ENCODE data around the gene P2RY14. TPM values are rescaled to one million over a fixed set of nuclear protein-coding genes. Genes with fewer than 3 reads are reported as not detected.

Gene P2RY14
- total RNA-seq, 2 donors from 2014 or later: 1.8 TPM; not detected in 1

DNA sequence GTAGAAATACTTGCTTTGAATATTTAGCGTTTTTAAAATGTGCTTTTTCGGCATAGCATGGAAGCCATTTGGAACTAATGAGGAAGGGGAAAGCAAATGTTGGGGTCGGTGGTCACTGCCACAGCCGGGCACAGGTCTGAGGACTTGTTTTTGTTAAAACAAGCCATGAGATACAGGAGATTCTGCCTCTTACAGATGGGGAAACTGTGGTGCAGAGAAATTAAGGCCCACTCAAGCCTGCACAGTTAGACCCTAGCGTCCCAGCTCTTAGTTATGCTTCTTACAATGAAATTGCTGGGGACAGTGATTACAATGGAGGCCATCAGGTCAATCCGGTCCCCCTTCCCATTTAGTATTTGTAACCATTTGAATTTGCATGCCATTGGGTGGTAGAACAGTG lies 72.9 kb downstream of the P2RY14 start:
- 86% methylated on average over 6 of the region's 6 CpGs for WGBS, 2 donors
- H3K9me3 ChIP-seq: no peaks in the 10 kb centered on the region
- no peak overlapping the region for H3K4me3 ChIP-seq
- H3K36me3 ChIP-seq (replicated peaks in 1 of 2; ENCODE audit: insufficient read depth in 1 of 2, low read depth in 2 of 2): no peaks in the 10 kb centered on the region
- TF ChIP-seq POLR2A (IDR thresholded peaks at IDR 0.05): no peak
- H3K27me3 ChIP-seq: no peaks in the 10 kb centered on the region
- DNase-seq: no peak
- peaks cover under 1% of the 10 kb centered on the region for H3K4me1 ChIP-seq
- intact Hi-C loops (cut with DNase I): no loop called here
- ATAC-seq: no peak
- no peak overlapping the region for H3K27ac ChIP-seq

DNA sequence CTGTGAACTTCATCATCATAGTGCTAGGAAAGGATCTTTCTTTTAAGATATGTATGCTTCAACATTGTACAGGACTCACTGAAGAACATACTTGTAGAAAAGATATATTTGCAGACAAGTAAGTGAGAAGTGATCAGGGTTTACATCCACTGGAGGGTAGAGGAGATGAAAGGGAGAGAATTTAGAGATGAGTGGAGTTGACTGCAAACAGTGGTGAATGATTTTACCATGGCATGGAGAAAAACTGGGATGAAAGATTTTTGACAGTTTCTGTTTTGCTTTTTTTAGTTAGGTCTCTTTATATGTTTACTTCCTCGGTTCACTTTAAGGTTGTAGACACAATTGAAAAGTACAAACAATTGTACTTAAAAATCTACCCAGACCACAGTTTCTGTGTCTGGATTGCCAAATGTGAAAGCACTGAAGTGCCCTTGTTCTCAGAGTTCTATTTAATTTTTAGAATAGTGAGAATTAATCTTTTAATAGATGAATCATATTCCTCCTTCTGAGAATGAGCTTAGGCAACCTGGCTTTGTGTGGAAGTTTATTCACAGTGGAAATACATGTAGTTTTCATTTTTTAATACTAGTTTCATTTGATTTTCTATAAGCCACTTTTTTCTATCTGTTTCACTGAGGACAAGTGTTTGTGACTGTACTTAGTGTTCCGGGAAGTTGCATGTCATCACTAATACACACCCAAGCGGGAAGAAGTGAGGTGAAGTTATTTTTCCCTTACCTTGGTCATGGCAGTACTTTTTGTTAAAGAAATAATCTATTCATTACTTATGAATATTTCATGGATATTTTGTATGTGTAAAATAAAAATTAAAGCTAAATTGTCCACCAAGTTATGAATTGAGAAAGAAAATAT lies 73.6 kb downstream of the P2RY14 start:
- no peak overlapping the region for H3K4me3 ChIP-seq
- no peaks in the 10 kb centered on the region for H3K36me3 ChIP-seq (replicated peaks in 1 of 2; ENCODE audit: insufficient read depth in 1 of 2, low read depth in 2 of 2)
- H3K9me3 ChIP-seq: no peaks in the 10 kb centered on the region
- intact Hi-C loops (cut with DNase I): no loop called here
- TF ChIP-seq, protein P1, sequence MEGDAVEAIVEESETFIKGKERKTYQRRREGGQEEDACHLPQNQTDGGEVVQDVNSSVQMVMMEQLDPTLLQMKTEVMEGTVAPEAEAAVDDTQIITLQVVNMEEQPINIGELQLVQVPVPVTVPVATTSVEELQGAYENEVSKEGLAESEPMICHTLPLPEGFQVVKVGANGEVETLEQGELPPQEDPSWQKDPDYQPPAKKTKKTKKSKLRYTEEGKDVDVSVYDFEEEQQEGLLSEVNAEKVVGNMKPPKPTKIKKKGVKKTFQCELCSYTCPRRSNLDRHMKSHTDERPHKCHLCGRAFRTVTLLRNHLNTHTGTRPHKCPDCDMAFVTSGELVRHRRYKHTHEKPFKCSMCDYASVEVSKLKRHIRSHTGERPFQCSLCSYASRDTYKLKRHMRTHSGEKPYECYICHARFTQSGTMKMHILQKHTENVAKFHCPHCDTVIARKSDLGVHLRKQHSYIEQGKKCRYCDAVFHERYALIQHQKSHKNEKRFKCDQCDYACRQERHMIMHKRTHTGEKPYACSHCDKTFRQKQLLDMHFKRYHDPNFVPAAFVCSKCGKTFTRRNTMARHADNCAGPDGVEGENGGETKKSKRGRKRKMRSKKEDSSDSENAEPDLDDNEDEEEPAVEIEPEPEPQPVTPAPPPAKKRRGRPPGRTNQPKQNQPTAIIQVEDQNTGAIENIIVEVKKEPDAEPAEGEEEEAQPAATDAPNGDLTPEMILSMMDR (IDR thresholded peaks at IDR 0.05): no peak
- TF ChIP-seq POLR2A (IDR thresholded peaks at IDR 0.05): no peak
- H3K27me3 ChIP-seq: no peaks in the 10 kb centered on the region
- no peaks in the 10 kb centered on the region for H3K4me1 ChIP-seq
- DNase-seq: no peak
- 84 to 87% methylated on average over 3 of the region's 3 CpGs for WGBS, 2 donors
- no peak overlapping the region for H3K27ac ChIP-seq
- ATAC-seq: no peak

DNA sequence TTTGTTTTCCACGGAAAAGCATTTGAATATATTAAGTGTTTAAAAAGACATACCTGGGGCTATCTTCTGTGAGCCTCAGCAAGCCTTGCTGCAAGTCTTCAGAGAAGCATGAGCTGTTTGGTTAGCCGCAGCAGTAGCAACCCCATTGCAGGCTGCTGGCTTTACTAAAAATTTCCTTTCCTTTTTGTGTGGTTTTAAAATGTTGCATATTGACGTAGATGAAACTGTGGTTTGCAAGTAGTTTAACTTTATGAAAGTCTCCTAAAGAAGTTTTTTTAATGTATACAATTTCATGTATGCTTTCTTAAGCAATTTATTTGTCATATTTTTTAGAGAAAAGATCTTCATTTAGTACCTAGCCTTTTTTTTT lies 75.3 kb downstream of the P2RY14 start, which contains the start of gene GPR171:
GPR171 (minus strand) TSS at position 166 of the 370 bp plus-strand sequence. CDS start 3,830 bp downstream, outside the sequence.
- TF ChIP-seq POLR2A (IDR thresholded peaks at IDR 0.05): peak in 1 of 3 donors; percentile 18
- TF ChIP-seq, protein P1 (IDR thresholded peaks at IDR 0.05): no peak
- 79 to 92% methylated on average over 3 of the region's 3 CpGs for WGBS, 2 donors
- intact Hi-C loops (cut with DNase I): no loop called here
- ATAC-seq (no peak), DNase-seq (no peak)
- no peaks in the 10 kb centered on the region for H3K9me3 ChIP-seq
- no peak within 1 kb of the TSS for H3K4me3 ChIP-seq
- no peak within 1 kb of the TSS for H3K27ac ChIP-seq
- H3K27me3 ChIP-seq: no peaks in the 10 kb centered on the region
- no peaks in the 10 kb centered on the region for H3K36me3 ChIP-seq (replicated peaks in 1 of 2; ENCODE audit: insufficient read depth in 1 of 2, low read depth in 2 of 2)
- no peaks in the 10 kb centered on the region for H3K4me1 ChIP-seq

DNA sequence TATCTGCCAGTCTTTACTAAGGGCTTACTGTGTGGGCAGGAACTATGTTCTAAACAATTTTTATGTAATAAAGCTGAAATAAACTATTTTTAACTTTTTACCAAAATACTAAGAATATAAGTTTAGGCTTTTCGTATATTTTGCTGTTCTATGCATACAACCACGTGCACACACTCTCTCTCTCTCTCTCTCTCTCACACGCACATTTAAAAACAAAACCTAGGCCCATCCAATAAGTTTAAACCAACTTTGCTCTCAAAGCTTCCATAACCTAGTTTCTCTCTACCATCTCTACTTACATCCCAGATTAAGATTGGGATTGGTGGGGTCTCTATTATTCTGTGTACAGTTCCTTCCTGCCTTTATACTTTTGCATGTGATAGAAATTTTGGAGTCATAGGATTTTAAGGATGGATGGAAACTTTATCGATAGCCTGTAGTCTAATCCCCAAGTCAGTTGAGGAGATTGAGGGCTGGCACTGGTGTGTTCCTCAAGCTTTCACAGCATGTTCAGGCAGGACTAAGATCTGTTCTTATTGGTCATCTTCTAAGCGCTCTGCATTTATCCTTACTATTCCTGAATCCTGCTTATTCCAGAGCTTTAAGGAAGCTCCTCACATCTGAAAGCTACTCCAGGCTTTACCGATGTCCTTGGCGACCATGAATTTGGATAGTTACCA lies 77.2 kb downstream of the P2RY14 start:
- no peak overlapping the region for H3K27ac ChIP-seq

DNA sequence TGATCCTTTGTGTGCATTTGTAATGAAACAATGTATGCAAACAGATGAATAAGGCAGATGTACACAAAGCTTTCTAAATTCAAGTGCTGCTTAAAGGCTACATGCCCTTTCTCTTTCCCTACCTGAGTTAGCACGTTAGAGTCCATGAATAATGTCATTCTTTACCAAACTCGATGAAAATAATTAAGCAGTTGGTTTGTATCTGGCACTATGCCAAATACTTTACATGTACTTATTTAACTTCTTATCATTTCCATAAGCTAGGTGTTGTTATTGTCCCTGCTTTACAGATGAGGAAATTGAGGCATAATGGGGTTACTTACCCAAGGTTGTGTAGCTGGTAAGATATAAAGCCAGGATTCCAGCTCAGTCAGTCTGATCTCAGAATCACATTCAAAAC lies 77.8 kb downstream of the P2RY14 start:
- no peak overlapping the region for H3K4me3 ChIP-seq
- H3K36me3 ChIP-seq (replicated peaks in 1 of 2; ENCODE audit: insufficient read depth in 1 of 2, low read depth in 2 of 2): no peaks in the 10 kb centered on the region
- 32 to 41% methylated on average over 2 of the region's 2 CpGs for WGBS, 2 donors
- H3K9me3 ChIP-seq: no peaks in the 10 kb centered on the region
- intact Hi-C loops (cut with DNase I): no loop called here
- H3K27me3 ChIP-seq: no peaks in the 10 kb centered on the region
- ATAC-seq: no peak
- H3K27ac ChIP-seq: no peak overlapping the region
- TF ChIP-seq POLR2A (IDR thresholded peaks at IDR 0.05): no peak
- TF ChIP-seq, protein P1 (IDR thresholded peaks at IDR 0.05): no peak
- H3K4me1 ChIP-seq: no peaks in the 10 kb centered on the region
- no peak for DNase-seq

More for the DNA sequence above, 77.2 kb downstream of the P2RY14 start:
- no peaks in the 10 kb centered on the region for H3K27me3 ChIP-seq
- TF ChIP-seq, protein P1 (IDR thresholded peaks at IDR 0.05): no peak
- no peak for TF ChIP-seq POLR2A (IDR thresholded peaks at IDR 0.05)
- ATAC-seq: no peak
- no peaks in the 10 kb centered on the region for H3K9me3 ChIP-seq
- H3K36me3 ChIP-seq (replicated peaks in 1 of 2; ENCODE audit: insufficient read depth in 1 of 2, low read depth in 2 of 2): no peaks in the 10 kb centered on the region
- 87 to 90% methylated on average over 7 of the region's 7 CpGs for WGBS, 2 donors
- no peak overlapping the region for H3K4me3 ChIP-seq
- H3K4me1 ChIP-seq: no peaks in the 10 kb centered on the region
- intact Hi-C loops (cut with DNase I): no loop called here
- DNase-seq: no peak
